Stimulated activated CD4-positive, alpha-beta T cell treated with anti-CD3 and anti-CD28 coated beads, Interleukin-15, amount 100 ng/mL, for 48 hours (primary cell): ENCODE data around the gene NELL1.
"Not testable (repeated sequence)": the region's sequence is repeated elsewhere in the genome, so short reads cannot be mapped to it uniquely, and the experiment has no call there.

Experiments used
- DNase-seq, 2 donors: peaks; one replicate each; pipeline ENCODE4 v3.0.0-alpha.2; 2020; ENCODE audit warnings: low read depth in 2 of 2

The NELL1 gene

DNA sequence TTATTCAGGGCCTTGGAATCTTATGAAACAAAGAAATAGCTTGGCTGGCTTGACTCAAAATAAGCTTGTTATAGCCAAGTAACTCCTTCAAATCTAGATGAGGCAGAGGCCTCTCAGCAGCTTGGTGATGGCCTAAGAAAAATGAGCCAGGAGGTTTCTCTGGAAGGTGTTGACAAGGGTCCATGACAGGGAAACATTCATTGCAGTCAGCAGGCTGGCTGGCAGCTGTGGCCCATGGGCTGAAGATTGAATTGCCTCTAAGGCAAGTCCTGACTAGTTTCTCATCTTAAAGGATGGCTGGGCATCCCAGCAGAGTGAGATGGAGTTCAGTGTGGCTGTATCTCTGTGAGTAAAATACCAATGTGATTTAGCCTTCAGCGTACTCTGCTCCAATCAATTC is 441.0 kb downstream of the NELL1 start:
- no peak for DNase-seq

DNA sequence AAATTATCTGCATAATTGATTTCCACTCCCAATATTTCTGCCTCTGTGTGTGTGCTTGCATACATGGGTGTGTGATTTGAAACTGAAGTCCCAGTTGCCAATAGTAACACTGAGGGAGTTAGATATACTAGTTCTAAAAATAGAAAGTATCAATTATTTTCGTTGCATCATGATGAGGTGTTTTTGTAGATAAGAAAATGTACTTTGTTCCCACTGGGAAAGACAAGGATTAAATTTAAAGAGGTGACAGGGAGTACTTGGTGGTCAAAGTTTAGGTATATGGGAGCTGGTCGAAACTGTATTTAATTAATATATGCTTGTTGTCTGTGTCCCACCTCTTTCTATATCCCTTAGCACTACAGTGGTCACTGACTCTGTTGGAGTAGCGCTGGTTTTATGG is 444.5 kb downstream of the NELL1 start:
- no peak for DNase-seq

DNA sequence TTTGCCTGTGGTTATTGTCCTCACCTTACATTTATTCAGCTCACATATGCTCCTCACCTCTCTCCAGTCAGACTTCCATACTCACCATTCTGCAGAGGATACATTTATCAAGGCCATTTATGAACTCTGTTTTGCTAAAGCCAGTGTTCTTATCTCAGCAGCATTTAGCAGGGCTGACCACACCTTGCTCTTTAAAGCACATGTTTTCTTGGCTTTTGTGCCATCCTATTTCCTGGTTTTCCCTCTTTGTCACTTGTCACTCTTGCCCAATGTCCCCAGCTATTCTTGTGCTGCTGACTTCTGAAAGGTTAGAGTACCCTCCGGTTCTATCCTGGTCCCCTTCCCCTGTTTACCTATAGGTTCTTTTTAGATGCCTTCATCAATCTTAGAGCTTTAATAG is 446.6 kb downstream of the NELL1 start:
- no peak for DNase-seq

DNA sequence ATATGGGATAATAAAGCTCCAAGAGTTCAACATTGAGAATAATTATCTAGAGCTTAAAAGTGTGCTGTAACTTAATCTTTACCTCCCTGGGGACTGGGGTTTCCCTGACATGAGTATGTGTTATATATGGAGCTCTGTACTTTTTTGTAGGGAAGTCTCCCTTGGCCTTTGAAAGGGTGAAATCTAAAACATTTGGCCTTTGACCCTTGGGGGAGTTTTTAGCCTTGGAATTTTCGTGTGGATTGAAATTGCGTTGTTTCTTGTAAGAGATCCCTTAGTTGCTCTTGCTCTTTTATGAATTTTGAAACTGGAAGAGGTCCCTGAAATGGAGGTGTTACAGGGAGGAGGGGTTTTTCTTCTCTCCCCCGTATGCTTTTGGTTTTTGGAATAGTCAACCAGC is 450.0 kb downstream of the NELL1 start:
- no peak for DNase-seq

DNA sequence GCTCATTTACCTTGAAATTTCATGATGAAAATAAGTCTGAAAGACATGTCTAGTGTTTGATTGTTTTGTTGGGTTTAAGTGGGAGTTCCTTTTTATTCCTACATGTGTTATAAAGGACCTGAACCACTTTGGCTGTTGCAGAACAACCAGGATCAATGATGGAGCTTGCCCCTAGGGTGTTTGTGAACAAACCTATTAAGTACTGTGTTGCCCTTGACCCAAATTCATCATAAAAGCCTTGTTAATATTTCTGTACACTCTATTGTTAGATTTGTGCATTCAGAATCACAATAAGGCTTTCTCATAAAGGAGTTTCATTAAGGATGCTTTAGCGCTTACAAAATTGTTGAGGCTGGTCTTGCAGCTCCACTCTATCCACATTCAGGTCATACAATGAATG is 452.6 kb downstream of the NELL1 start:
- DNase-seq = no peak

DNA sequence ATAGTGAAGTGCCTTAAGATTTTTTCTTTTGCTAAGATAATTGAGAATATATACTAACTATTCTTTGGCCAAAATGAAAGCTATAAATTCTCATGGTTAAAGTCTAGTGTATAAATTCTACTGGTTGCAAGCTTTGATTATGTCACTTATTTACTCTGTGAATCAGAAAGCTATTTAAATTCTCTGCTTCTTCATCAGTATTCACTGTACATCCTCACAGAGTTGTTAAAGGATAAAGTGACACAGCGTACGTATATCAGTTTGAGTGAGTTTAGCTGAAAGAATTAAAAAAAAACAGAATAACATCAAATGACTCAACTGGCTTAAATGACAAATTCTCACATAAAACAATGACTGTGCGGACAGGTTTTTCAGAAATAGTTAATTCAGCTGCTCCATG is 453.1 kb downstream of the NELL1 start:
- DNase-seq = no peak

DNA sequence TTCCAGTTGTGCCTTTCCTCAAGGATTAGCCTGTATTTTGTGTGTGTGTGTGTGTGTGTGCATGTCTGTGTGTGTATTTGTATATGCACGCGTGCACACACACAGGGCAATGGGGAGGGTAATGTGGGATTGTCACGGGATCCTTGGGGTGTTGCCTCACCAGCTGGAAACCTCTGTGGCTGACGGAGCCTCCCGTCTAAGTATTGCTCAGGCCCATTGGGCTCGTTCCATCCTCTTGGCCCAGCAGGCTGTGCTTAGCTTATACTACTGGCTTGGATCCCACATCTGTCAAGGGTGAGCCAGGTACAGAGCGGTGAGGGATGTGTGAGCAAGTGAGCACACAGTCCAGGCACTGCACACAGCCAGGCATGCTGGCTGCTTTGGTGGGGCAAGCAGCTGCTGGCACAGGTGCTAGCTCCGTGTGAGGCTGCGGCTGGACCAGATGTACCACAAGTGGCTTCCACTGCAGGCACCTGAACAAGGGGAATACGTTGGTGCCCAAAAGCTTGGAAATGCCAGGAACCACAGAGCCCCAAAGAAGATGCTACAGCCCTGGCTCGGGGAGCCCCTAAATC is 462.8 kb downstream of the NELL1 start:
- DNase-seq = no peak

DNA sequence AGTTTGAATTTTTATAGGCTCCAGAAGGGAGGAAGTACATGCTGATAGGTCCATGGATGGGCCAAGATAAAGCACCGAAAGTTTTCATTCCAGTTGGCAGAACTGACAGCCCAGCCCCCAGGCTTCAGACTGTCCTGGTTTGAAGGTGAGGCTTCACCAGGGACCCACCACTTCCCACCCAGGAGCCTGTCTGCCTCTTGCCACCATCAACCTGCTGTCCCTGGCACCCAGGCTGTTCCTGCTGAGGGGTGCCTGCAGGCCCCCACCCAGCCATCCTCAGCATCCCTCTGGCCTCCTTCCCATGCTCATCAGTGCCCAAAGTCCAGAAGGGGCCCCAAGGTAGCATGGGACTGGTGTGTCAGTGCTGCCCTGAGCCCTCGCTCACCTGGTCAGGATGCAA is 463.9 kb downstream of the NELL1 start:
- DNase-seq = no peak

DNA sequence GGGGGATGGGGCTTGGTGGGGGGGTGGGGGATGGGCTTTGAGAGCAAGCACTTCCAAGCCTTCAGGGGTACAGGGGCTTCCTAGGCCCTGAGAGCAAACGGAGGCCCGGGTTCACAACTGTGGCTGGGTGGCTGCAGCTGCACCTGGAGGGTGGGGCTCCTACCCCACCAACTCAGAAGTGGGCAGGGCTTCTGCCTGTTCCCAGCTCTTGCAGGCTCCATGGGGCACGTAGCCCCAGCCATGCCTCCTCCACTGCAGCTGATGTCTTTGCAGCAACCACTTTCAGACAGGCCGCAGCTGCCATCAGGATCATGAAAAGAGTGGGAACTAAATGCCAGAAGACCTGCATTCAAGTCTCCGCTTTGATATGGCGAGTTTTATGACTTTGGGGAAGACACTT is 464.3 kb downstream of the NELL1 start:
- DNase-seq = no peak

DNA sequence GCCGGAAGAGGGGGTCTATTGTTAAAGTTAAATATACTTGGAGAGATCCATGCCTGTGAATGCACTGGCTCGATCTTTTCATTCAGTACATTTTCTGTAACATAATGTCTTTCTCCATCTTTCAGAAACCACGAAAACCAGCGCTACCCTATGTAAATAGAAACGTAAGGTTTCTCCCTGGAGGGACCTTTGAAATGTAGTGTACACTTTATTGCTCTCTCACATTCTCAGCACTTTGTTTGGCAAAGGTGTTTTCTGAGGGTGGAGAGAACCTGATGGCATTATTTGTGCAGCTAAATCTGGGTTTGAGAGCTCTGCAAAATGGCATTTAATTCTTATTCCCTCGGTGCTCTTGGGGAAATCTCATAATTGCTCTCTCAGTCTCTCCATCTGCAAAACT is 468.4 kb downstream of the NELL1 start:
- no peak for DNase-seq

DNA sequence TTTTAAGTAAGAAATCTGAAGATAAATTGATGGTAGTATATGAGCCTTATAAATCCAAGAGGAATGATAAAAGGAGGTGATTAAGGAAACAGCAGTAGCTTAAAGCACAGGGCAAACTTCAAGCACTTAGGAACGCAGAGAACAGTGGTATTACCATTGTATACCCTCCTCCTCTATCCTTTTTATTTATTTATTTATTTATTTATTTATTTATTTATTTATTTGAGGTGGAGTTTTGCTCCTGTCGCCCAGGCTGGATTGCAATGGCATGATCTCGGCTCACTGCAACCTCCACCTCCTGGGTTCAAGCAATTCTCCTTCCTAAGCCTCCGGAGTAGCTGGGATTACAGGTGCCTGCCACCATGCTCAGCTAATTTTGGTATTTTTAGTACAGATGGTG is 472.2 kb downstream of the NELL1 start:
- DNase-seq = not testable (repeated sequence)

DNA sequence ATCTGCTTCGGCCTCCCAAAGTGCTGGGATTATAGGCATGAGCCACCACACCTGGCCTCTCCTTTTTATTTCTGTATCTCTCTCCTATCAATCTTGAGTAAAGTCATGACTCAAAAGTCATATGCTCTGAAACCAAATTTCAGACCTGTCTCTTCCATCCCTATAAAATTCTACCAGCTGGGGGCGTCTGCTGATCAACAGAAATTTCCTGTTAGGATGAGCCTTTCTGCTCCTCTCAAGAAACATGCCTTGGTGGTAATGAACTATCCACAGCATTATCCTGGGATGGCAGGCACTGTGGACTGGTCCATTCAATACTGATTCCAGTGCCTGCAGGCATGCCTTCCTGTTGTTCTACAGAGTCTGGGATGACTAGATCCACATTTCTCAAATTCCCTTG is 472.6 kb downstream of the NELL1 start:
- no peak for DNase-seq

DNA sequence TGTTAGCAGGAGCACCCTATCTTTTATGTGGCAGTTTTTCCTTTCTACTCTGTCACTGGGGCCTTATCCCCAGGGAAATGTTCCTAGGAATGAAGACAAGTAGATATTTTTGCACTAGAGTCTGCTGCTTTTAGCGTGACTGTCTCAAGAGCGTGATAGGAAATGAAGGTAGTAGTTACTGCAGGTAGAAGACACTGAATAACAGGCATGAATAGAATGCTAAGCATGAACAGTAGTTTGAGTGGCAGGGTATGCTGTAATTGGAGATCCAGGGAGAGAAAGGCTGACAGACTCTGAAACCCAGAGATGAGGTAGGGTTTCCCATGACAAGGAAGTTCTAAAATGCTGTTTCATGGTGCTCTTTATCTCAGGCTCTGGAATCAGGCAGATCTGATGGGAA is 475.1 kb downstream of the NELL1 start:
- no peak for DNase-seq

DNA sequence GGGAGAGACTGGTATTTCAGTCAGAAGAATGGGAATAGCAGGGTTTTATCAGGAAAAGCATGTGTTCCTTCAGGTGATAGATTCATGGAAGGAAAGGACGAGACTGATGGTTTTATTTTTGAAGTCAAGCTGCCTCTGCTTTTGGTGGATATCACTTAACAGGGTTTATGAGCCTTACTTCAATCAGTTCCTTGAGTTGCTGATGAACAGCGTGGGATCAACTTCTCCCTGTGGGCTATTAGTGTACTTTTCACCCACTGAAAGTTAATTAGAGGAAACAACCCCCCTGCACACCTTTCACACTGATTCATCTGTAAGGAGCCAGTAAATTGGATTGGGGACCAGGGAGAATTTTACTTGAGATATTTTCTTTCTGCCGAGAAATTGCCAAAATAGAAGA is 479.0 kb downstream of the NELL1 start:
- DNase-seq = no peak

DNA sequence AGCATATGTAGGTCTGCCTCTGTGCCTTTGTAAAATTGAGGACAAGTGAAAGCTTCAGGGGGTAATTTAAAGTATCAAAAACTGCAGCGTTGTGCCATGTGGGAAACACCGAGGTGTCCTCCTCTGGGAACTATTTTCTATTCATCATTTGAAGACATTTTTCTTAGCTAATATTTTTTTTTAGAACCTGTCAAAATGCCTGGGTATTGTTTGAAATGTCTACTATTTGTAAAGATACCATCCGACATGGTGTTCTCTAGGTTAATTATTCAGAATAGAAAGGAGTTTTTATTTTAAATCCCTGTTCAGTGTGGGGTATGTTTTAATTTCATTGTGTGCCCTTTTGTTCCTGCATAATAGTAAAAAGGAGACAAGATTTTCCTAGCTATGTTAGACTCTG is 490.8 kb downstream of the NELL1 start:
- DNase-seq = no peak

DNA sequence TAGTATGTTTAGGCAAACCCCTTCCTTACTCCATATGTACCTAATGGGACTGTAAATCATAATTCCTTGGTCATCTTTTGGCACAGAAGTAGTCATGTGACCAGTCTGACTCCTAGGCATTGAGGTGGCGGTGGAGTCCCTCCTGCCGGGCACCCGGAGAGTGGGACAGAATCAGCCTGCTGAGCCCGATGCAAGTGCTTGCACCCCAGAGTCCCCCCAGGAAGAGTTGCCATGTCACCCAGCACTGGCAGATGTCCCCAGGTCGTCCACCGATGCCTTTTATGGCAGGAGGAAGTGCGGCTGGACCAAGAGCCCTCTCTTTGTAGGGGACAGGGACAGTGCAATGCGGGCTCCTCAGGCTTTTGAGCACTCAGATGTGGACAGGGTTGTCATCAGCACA is 500.3 kb downstream of the NELL1 start:
- DNase-seq = no peak

DNA sequence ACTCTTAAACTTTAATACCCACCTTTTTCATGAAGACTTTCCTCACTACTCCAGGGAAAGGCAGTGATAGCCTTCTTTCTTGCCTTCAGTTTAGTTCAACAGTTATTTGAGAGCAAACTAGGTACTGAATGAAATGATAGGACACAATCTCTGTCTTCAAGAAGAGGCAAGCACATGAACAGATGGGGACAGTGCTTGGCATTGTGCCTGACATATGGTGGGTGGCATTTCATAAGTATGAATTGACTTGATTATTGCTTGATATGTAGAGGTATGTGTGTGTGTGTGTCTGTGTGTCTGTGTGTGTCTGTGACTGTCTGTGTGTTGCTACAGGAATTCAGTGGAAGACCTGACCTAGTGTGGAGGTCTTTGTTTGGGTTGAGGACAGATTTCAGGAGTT is 504.1 kb downstream of the NELL1 start:
- DNase-seq = no peak

DNA sequence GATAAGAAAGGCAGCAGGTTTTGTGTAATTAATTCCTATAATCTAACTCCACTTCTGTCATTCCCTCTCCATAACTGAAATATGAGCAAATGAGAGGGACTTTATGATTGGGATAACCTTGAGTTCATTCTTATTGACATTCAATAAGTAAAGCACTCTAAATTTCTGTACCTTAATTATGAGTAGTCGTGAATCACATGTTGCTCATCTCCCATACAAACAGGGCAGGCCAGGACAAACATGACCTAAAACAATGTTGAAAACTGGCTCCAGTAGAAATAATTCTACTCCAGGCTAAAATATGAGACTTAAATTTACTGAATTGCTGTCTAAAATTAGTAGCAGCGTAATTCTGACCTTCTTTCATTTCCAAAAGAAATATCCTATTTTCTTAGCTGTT is 505.4 kb downstream of the NELL1 start:
- DNase-seq = no peak

DNA sequence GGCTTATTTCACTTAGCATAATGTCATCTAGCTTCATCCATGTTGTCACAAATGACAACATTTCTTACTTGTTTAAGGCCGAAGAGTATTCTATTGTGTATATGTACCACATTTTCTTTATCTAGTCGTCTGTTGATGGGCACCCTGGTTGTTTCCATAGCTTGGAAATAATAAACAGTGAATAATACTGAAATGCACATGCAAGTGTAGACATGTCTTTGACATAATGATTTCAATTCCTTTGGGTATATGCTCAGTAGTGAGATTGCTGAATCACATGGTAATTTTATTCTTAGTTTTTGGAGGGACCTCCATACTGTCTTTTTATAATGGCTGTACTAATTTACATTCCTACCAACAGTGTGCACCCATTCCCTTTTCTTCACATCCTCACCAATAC is 508.0 kb downstream of the NELL1 start:
- no peak for DNase-seq

DNA sequence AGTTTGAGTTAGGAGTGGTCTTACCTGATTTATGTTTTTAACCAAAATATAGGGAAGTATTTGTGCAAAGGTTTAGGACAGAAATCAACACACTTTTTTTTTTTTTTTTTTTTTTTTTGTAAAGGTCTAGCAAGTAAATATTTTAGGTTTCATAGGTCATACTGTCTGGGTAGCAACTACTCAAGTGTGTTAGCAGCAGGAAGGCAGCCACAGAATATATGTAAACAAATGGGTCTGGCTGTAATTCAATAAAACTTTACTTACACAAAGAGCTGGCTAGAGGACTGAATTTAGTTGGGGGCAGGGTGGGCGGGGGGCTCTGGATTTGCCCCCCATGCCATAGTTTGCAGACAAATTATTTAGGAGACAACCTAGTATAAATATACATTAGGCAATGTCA is 510.4 kb downstream of the NELL1 start:
- no peak for DNase-seq

DNA sequence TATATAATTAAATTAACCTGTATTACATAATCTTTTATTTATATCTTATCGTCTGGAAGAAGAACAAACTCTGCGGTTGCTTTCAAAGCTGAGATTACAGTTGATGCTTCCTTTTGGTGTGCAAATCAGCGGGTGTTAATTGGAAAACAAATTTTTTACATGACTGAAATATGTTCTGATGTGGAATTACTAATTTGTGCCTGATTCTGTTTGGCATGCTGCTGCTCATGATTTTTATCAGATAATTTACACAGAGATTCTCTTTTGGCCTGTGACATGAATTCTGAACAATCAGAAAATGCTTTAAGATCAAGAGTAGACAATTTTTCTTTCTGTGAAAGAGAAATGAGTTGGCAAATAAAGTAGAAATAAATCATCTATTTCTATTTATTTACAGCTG is 510.8 kb downstream of the NELL1 start:
- no peak for DNase-seq

DNA sequence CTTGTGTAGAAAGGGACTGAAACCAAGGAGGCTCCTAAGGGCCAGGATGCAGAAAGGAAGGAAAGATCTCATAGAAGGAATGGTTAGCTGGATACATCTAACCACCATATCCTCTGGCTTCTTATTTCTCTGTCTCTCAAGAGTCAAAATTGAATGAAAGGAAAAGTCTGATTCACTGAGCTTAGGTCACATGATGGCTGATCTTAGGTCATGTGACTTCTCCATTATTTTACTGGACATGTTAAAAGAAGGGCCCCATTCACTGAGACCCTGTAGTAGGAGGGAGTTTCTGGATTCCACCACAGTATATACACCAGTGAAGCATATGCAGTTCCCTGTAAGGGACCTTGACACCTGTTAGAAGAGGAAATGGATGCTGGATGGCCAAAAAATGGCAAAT is 516.6 kb downstream of the NELL1 start:
- DNase-seq = no peak

DNA sequence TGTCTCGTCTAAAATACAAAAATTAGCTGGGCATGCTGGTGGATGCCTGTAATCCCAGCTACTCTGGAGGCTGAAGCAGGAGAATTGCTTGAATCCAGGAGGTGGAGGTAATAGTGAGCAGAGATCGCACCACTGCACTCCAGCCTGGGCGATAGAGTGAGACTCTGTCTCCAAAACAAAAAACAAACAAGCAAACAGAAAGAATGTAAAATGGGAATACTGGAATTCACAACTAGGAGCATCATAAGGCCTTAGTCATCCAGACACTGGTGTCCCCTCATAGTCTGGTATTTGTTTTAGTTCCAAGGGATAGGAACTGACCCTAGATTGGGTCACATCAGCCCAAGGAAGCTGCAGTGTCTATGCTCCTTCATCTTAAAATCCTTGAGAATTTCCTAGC is 520.8 kb downstream of the NELL1 start:
- no peak for DNase-seq

DNA sequence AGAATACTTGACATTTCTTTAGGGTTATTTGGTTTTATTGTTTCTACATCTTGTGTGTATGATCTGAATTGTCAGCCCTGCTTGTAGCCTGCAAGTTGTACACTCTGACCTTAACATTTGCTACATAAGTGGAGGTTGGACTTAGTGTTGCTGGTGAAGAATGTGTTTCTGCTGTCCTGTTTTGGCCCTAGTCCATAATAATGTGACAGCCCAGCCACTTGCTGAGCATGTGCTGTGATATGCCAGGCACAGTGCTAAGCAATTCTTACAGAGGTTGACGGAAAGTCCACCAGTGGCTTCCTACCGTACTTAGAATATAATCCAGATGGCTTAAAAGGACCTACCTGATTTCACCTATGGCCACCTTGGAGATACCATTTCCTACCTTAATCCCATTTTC is 526.6 kb downstream of the NELL1 start:
- DNase-seq = no peak

DNA sequence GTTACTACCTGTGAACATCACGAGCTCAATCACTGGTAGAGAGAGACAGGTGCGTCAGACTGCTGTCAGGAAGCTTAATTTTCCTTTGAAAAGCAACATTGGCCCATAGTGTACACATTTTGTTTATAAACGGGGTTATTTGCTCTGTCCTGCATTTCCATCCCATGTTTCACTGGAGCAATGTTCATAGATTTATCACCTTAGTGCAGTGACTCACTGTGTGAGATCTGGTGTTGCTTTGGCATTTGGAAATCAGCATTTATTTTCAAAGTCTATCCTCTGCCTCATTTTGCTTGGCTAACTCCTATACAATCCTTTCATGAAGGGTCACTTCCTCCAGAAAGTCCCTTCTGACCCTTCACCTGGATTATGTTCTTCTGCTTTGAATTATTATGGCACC is 529.1 kb downstream of the NELL1 start:
- DNase-seq = no peak
